Umbilical cord (tissue), 2 donors: Measurements from ENCODE around the gene PTGDR2. TPM values are rescaled to one million over a fixed set of nuclear protein-coding genes. Genes with fewer than 3 reads are reported as not detected.
"Not testable (repeated sequence)": the region's sequence is repeated elsewhere in the genome, so short reads cannot be mapped to it uniquely, and the experiment has no call there.

Experiments used
- DNase-seq: peaks from one replicate; pipeline ENCODE4 v3.0.0-alpha.2; 2015; ENCODE audit warnings: low spot score
- total RNA-seq: library from RNA; depleted of rRNA; stranded (reverse); fragments of >200 nt; gene quantifications from one replicate; pipeline ENCODE4 v1.2.3, GENCODE V29; 2014; ENCODE audit warnings: low replicate concordance; ENCODE audit not compliant: insufficient read depth

PTGDR2 gene
- total RNA-seq, 1 donor from 2014 or later, result 0.24 TPM

DNA sequence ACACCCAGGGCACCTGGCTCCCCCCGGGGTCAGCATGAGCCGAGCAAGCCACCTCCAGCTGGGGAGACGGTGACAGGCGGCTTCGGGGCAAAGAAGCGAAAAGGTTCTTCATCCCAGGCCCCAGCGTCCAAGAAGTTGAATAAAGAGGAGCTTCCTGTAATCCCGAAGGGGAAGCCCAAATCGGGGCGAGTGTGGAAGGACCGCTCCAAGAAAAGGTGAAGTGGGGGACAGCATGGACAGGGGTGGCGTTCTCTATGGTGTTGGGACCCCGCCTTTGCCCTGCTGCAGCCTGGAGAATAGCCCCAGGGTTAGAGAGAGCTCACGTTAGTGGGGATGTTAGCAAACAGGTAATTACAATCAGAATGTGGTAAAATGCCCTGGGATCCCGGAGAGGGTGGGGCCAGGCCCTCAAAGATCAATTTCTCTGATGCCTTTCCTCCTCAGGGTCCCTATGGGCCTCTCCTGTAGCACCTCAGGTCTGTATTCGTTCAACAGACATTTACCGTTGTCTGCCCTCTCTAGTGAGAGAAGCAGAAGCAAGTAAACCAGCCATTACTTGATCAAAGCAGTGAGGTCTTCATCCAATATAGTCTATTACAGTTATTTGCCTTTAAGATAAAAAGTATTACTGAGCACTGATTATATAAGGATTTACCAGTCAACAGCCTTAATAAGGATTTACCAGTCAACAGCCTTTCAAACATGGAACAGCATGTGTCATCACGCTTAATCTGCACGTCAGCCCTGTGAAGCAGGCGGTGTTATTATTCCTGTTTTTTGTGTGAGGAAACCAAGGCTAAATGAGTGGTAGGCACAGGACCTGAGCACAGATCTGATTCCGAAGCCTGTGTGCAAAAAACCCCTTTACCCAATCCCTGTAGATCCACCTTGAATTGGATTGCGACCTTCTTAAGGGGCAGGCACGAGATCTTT lies 12.8 kb downstream of the PTGDR2 start:
- DNase-seq, result no peak

DNA sequence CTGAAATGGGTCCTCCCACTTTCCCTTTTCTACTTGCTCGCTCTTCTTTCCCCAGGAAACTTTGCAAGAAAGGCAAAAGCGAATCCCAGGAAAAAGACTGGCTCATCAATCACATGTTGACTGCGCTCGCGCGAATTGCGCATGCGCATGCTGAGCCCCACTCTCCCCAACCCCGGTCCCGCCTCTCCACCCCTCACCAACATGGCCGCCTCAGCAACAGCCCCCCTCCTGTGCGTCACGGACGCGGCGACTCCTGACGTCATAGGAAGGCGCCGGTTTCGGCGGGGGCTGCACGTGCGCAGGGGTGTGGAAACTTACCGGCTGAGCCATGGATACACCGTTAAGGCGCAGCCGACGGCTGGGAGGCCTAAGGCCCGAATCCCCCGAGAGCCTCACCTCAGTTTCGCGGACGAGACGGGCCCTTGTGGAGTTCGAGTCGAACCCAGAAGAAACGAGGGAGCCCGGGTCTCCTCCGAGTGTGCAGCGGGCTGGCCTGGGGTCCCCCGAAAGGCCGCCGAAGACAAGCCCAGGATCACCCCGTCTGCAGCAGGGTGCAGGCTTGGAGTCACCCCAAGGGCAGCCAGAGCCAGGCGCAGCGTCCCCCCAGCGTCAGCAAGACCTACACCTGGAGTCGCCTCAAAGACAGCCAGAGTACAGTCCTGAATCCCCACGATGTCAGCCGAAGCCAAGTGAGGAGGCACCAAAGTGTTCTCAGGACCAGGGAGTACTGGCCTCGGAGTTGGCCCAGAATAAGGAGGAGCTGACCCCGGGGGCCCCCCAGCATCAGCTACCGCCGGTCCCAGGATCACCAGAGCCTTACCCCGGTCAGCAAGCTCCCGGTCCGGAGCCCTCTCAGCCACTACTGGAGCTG lies 13.7 kb downstream of the PTGDR2 start, which contains the start of gene CCDC86:
CCDC86 (plus strand) TSS at position 317 of the 871 bp plus-strand sequence; CDS start at position 329, 12 bp downstream.
- peak; percentile 97 for DNase-seq

DNA sequence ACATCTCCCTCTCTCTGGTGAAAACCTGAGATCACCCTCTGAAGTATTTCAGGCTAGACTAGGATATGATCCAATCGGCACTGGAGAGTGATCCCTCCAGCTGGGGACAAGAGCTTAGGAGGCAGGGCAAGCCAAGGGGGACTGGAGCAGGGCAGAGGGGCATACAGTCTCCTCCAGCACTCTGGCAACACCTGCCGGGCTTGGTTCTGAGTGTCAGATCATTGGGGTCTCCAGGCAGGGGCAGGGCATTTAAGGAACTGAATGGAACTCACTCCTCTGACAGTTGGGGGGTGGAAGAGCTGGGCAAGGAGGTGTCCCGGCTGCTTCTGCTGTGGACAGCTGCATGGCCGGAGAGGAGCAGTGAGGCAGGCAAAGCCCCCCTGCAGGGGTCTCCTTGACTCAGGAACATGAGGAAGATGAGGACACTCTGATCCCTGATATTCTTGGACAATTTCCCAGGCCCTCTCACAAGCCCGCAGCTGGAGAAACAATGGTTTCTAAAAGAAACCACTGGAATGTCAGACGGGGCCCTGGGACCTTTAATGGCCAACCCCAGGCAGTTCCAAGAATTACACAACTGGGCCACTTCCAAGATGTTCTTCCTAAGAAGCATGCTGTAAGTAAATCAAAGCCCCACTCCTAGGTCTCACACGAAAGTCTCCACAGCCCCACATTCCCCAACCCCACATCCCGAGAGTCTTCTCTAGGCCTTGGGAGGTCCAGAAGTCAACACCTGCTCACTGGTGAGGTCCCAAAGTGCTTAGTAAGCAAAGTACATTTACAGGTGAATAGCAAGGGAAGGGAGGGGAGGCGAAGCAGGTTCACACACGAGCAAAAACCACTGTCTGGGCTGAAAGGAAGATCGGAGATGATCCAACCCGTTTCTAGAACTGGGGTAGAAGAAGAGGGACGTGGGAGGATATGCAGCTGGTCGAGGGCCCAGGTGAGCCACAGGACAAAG lies 15.0 kb downstream of the PTGDR2 start:
- DNase-seq, result no peak

GRCh38 chr11:60838132-60838531 lies 17.6 kb downstream of the PTGDR2 start:
- DNase-seq, result no peak

DNA sequence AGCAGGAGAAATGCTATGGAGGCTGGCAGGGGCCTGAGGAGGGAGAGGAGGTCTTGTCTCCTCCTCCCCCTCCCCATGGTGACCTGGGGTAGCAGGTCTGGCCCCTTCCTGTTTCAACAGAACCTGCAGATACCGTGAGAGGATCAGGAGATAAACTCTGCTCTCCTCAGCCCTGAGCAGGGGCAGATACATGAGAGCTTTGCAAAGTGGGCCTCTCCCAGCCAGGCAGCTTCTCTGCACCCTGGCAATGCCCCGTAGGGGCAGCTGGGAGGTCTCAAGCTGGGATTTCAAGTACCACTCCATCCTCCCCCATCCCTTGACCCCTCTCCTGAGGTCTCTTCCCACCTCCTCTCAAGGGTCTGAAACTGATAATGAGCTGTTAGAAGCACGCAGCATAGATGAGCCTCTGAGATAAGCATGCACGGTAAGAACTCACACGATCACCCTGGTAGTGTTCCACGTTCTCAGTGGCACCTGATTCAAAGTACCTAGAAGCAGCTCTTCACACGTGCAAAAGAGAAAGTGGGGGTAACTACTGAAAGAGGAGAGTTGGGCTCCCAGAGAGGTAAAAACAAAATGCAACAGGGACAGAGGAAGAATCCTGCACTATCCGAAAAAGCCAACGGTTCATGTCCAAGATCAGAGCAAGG lies 18.8 kb downstream of the PTGDR2 start:
- no peak for DNase-seq

DNA sequence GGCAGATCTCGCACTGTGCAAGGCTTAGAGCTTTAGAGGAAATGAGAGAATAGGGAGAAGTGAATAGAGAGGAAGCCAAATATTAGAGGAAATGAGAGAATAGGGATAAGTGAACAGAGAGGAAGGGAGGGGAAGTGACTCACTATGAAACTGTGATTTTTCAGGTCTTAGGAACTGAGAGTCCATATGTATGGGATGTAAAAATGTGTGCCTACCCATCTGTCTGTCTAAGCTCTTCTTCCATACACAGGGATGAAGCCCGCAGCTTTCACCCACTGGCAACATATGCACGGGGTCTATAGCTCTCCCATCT lies 20.3 kb downstream of the PTGDR2 start:
- DNase-seq, result peak; percentile 32

DNA sequence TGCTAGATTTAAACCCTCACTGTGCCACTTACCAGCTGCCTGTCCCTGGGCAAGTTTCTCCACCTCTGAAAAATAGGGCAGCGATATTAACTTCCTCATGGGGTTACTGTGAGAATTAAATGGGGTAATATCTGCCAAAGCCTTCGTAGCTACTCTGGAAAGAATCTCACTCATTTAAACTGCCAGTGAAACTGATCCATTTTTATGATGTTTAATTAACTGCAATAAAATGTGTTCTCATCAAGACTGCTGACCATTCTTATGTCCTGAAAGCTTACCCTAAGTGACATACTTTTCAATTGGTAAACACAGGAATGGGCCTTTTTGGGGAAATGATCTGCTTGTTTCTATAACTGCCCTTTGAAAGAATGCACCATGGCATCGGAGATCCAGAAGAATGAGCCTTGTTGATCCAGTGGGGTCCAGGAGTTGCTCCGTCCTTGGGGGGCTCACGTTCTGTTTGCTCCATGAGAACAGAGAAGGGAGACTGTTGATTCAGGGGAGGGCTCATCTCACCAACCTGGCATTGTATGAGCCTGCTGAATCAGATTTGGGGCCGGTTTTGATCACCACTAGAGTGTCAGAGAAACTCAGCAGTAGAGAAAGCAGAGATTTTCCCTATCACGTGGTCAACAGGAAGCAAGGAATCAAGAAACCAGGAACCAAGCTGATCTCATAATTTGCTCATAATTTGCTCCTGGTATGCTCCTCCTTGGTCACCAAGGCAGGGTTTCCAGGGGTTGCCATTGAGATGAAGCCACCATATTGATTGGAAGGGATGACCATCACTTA lies 20.8 kb downstream of the PTGDR2 start:
- DNase-seq, result no peak

- no peak for DNase-seq
Measured at GRCh38 chr11:60831501-60832079, 24.2 kb downstream of the PTGDR2 start.

- peak; percentile 77 for DNase-seq
Measured at GRCh38 chr11:60831143-60831500, 24.6 kb downstream of the PTGDR2 start.

- DNase-seq, result no peak
Measured at GRCh38 chr11:60830478-60831142, 25.1 kb downstream of the PTGDR2 start.

GRCh38 chr11:60825790-60826189 lies 30.0 kb downstream of the PTGDR2 start:
- no peak for DNase-seq

- DNase-seq, result no peak
Measured at GRCh38 chr11:60825118-60825517, 30.6 kb downstream of the PTGDR2 start.

DNA sequence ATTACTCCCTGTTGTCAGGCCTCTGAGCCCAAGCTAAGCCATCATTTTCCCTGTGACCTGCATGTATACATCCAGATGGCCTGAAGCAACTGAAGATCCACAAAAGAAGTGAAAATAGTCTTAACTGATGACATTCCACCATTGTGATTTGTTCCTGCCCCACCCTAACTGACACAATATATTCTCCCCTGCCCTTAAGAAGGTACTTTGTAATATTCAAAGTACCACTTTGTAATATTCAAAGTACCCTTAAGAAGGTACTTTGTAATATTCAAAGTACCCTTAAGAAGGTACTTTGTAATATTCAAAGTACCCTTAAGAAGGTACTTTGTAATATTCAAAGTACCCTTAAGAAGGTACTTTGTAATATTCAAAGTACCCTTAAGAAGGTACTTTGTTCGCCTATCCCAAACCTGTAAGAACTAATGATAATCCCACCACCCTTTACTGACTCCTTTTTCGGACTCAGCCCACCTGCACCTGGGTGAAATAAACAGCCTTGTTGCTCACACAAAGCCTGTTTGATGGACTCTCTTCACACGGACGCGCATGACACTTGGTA lies 31.9 kb downstream of the PTGDR2 start:
- DNase-seq, result not testable (repeated sequence)

DNA sequence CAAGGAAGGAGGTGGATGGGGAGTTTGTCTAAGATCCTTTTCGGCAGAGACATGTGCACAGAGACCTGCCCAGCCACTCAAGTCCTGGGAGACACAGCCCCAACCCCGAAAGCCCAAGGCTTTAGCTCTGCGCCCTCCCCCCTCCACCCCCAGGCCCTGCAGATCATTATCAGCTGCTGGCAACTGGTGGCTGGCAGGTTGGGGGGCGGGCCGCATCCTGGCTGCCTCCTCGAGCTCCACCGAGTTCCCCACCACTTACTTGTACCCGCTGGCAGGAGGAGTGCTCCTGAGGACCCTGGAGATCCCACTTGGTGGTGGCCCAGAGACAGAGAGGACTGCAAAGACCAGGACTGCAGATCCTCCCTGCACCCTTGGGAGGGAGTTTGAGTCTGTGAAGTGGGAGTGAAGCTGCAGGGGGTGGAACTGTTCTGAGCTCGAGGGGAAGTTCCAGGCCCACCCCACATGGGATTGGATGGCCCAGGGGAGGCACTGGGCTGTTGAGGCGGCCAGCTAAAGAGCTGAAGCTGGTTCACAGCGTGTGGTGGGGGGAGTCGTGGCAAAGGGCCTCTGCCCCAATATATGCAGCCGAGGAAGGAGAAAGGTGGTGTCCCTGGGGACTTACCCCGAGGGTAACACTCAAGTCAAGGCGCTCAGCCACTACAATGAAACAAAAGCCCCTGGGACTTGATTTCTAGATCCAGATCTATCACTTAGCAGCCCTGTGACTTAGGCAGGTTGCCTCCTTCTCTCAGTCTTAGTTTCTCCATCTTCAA lies 33.7 kb downstream of the PTGDR2 start:
- DNase-seq, result no peak

DNA sequence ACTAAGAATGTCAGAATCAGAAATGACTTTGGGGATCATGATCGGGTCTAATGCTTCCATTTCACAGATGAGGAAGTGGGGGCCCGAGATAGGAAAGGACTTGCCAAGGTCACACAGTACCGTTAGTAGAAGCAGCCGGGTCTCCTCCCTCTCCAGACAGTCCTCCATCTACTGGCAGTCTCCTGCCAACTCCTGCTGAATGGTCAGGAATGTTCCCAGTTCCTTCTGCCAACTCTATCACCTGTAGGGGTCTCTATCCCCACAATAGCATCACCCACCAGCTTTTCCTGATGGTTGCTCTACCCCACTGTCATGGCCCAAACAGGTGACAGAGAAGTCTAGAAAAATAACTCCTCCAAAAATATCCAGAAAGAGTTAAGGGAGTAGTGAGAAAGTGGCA lies 37.7 kb downstream of the PTGDR2 start:
- DNase-seq, result no peak

DNA sequence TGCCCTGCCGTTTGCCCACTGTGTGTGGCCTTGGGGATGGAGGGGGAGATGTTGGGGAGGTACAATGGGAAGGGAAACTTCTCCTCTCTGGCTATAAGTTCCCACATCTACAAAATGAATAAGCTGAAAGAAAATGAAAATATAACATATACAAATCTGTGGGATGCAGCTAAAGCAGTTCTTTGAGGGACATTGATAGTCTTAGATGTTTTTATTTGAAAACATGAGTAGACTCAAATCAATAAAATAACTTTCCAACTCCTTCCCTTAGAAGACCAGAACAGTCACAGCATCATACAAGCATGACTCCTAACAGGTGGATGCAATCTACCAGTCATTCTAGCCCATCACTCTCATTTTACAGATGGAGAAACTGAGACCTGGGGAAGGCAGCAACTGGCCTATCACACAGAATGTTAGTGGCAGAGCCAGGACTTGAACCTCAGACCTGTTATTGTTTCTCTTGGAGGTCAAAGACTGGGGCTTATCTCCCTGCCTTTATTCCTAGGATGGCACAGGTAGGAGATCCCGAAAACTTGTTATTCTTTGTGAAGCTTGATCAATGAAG lies 39.1 kb downstream of the PTGDR2 start:
- DNase-seq, result no peak

GRCh38 chr11:60814112-60814511 lies 41.6 kb downstream of the PTGDR2 start:
- DNase-seq, result no peak

- no peak for DNase-seq
Measured at GRCh38 chr11:60813324-60813723, 42.4 kb downstream of the PTGDR2 start.
